C4-2B (cell line): ENCODE results near the gene LTBP4.

Source experiments
- H3K27ac ChIP-seq: fragments of 450-650 bp; 2 replicates; pipeline ENCODE4 v1.5.1; 2017
- CTCF ChIP-seq: fragments of 450-650 bp; conservative IDR thresholded peaks from 2 replicates; pipeline ENCODE4 v1.5.1; 2017; ENCODE audit warnings: mild to moderate bottlenecking
- ZFX ChIP-seq: fragments of 450-650 bp; IDR thresholded peaks from 2 replicates; pipeline ENCODE4 v1.6.1; 2017

Gene LTBP4

GRCh38 chr19:40617961-40618360 lies 16.8 kb downstream of the LTBP4 start:
- no peak for TF ChIP-seq ZFX
- no peak for TF ChIP-seq CTCF
- H3K27ac ChIP-seq, result no peak overlapping the region

- H3K27ac ChIP-seq, result no peak overlapping the region
- TF ChIP-seq CTCF (no peak), ZFX (no peak)
These were observed 18.4 kb downstream of the LTBP4 start for GRCh38 chr19:40619333-40620160.

GRCh38 chr19:40620161-40620485 lies 19.0 kb downstream of the LTBP4 start:
- no peak overlapping the region for H3K27ac ChIP-seq
- TF ChIP-seq ZFX (no peak), CTCF (no peak)

- no peak overlapping the region for H3K27ac ChIP-seq
- TF ChIP-seq CTCF (no peak), ZFX (no peak)
These were observed 20.1 kb downstream of the LTBP4 start for GRCh38 chr19:40621283-40621682.

GRCh38 chr19:40621966-40622772 lies 21.0 kb downstream of the LTBP4 start:
- no peak overlapping the region for H3K27ac ChIP-seq
- TF ChIP-seq CTCF (no peak), ZFX (no peak)

- H3K27ac ChIP-seq, result no peak overlapping the region
These were observed 21.6 kb downstream of the LTBP4 start for GRCh38 chr19:40622773-40623075.

More at GRCh38 chr19:40622773-40623075, 21.6 kb downstream of the LTBP4 start:
- TF ChIP-seq ZFX (no peak), CTCF (no peak)
